MCF 10A (cell line): ENCODE data around the gene PLCB1. TPM values are rescaled to one million over a fixed set of nuclear protein-coding genes. Genes with fewer than 3 reads are reported as not detected.

Source experiments
- BruUV-seq: library from RNA; stranded (reverse); fragments of 400-500 nt; replicated peaks from 2 replicates; lab custom pipeline; 2021; lab: Mats Ljungman, UMichigan
- CTCF ChIA-PET: fragments of 300-600 bp; sonication (Branson Sonifier 250); formaldehyde crosslinking; extraction: SDS; loops from one replicate; lab custom pipeline; 2021; ENCODE audit warnings: antibody characterized with exemption, inconsistent platforms; lab: Yijun Ruan, JAX
- POLR2A ChIA-PET: fragments of 300-600, 350-650 bp; sonication (Branson Sonifier 250); formaldehyde crosslinking; extraction: SDS; loops from one replicate; lab custom pipeline; 2020; ENCODE audit warnings: antibody characterized with exemption, inconsistent platforms; lab: Yijun Ruan, JAX
- DNase-seq: peaks from one replicate; pipeline ENCODE4 v3.0.0-alpha.2; 2018; ENCODE audit not compliant: unreplicated experiment
- H3K27ac Mint-ChIP-seq: one replicate; pipeline ENCODE4 v1.8.0; 2022; ENCODE audit warnings: mild to moderate bottlenecking, low read depth, mixed read lengths; ENCODE audit not compliant: unreplicated experiment
- H3K27me3 Mint-ChIP-seq: one replicate; pipeline ENCODE4 v1.8.0; 2022; ENCODE audit warnings: mixed read lengths; ENCODE audit not compliant: insufficient read depth, unreplicated experiment
- H3K36me3 Mint-ChIP-seq: one replicate; pipeline ENCODE4 v1.8.0; 2022; ENCODE audit warnings: mild to moderate bottlenecking, moderate library complexity, mixed read lengths; ENCODE audit not compliant: insufficient read depth, unreplicated experiment
- H3K4me1 Mint-ChIP-seq: one replicate; pipeline ENCODE4 v1.8.0; 2022; ENCODE audit warnings: mixed read lengths; ENCODE audit not compliant: insufficient read depth, unreplicated experiment
- H3K4me3 Mint-ChIP-seq: one replicate; pipeline ENCODE4 v1.8.0; 2022; ENCODE audit warnings: mild to moderate bottlenecking, moderate library complexity, mixed read lengths; ENCODE audit not compliant: unreplicated experiment
- H3K9me3 Mint-ChIP-seq: one replicate; pipeline ENCODE4 v1.8.0; 2022; ENCODE audit warnings: mixed read lengths; ENCODE audit not compliant: unreplicated experiment
- intact Hi-C: fragments of 100-400 bp; cut with micrococcal nuclease; formaldehyde crosslinking; loops from 2 replicates; pipeline ENCODE4 v1.14.1; 2022
- total RNA-seq: library from RNA; stranded (reverse); gene quantifications from 2 replicates; pipeline ENCODE4 v1.2.3, GENCODE V29; 2022
- TF ChIP-seq, protein P1 (sequence below): fragments of 200-600 bp; IDR thresholded peaks from one replicate; pipeline ENCODE4 v1.8.0; 2022; ENCODE audit warnings: antibody characterized with exemption, mild to moderate bottlenecking; ENCODE audit not compliant: unreplicated experiment

The PLCB1 gene
- total RNA-seq, 1 experiment from 2014 or later, result 5.9 TPM

DNA sequence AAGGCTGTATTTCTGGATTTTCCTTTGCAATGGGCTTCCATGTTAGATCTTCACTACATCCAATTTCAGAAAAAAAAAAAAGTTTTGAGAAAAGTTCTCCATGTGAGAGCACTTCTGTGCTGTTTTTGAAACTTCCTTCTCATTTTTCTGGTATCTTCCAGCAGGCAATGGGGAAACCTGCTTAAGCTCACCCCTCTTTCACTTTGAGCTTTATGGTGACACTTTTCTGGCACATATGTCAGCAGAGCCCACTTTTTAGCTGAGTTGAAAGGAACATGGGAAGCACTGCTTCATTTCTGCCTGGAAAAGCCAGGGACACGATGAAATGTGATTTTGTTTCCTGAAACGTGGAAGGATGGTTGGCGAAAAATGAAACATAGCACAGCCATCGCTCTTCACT is 293.7 kb downstream of the PLCB1 start:
- no peaks in the 10 kb centered on the region for H3K27me3 Mint-ChIP-seq
- DNase-seq, result no peak
- no peak overlapping the region for H3K27ac Mint-ChIP-seq
- H3K36me3 Mint-ChIP-seq, result no peaks in the 10 kb centered on the region
- H3K4me1 Mint-ChIP-seq, result peaks cover 4% of the 10 kb centered on the region
- no peaks in the 10 kb centered on the region for H3K9me3 Mint-ChIP-seq
- no peak overlapping the region for H3K4me3 Mint-ChIP-seq
- ChIA-PET POLR2A (no interaction called here), CTCF (interaction anchor here (0.5 to 1.2 kb wide), 6 partner anchors 51 to 497 kb away, joined by 3 to 6 read pairs (median 4); no protein-coding TSS in a partner anchor)
- TF ChIP-seq, protein P1, sequence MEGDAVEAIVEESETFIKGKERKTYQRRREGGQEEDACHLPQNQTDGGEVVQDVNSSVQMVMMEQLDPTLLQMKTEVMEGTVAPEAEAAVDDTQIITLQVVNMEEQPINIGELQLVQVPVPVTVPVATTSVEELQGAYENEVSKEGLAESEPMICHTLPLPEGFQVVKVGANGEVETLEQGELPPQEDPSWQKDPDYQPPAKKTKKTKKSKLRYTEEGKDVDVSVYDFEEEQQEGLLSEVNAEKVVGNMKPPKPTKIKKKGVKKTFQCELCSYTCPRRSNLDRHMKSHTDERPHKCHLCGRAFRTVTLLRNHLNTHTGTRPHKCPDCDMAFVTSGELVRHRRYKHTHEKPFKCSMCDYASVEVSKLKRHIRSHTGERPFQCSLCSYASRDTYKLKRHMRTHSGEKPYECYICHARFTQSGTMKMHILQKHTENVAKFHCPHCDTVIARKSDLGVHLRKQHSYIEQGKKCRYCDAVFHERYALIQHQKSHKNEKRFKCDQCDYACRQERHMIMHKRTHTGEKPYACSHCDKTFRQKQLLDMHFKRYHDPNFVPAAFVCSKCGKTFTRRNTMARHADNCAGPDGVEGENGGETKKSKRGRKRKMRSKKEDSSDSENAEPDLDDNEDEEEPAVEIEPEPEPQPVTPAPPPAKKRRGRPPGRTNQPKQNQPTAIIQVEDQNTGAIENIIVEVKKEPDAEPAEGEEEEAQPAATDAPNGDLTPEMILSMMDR, result no peak
- BruUV-seq, result no TSS peak
- intact Hi-C loops, result no loop called here

DNA sequence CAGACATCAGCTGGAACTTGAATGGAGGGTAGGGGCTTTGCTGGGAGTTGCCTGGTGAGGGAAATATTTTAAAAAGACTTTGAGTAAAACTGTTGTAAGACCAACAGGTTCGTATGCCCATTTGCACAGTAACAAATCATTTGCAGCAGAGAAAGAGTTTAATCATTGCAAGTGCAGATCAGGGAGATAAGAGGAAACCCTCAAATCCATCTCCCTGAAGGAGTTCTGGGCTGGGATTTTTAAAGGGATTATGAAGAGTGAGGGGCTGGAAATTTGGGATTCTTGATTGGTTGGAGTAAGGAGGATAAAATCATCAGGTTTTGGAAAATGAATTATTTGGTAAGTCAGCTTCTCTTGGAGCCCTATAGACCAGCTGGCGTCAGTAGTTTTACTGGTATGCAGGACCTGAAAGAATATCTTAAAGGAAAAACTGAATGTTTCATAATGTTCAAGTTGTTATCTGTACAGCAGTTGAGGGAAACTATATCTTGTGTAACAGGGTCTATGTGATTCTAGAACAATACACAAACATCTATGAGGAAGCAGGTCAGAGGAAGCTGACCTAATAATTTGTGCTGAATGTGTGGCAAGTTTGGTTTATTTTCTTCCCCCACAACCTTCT is 295.5 kb downstream of the PLCB1 start:
- H3K4me3 Mint-ChIP-seq, result no peak overlapping the region
- H3K27ac Mint-ChIP-seq, result no peak overlapping the region
- ChIA-PET CTCF (no interaction called here), POLR2A (no interaction called here)
- H3K4me1 Mint-ChIP-seq, result peaks cover 10% of the 10 kb centered on the region
- TF ChIP-seq, protein P1, result no peak
- no peak for DNase-seq
- no peaks in the 10 kb centered on the region for H3K27me3 Mint-ChIP-seq
- no peaks in the 10 kb centered on the region for H3K36me3 Mint-ChIP-seq
- intact Hi-C loops, result no loop called here
- no TSS peak for BruUV-seq
- H3K9me3 Mint-ChIP-seq, result no peaks in the 10 kb centered on the region

DNA sequence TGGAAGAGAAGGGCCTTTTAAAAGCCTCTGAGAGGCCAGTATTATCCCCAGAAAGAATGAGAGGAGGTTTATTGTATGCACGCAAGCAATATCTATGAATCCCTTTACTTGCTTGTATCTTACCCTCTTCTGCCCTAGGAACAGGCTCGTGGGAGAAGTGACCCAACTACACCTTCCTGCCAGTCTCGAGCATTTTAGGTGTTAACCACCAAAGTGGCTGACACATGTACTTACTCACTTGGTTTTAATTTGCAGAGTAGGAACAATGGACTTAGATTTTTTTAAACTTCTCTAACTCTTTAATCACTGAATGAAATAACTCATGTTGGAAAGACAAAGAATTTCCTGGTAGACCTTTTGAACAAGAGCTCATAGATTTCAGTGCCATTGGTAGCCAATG is 296.9 kb downstream of the PLCB1 start:
- POLR2A ChIA-PET, result no interaction called here
- Mint-ChIP-seq H3K36me3 (no peaks in the 10 kb centered on the region), H3K27ac (no peak overlapping the region), H3K9me3 (no peaks in the 10 kb centered on the region), H3K27me3 (no peaks in the 10 kb centered on the region), H3K4me3 (no peak overlapping the region), H3K4me1 (peaks cover 8% of the 10 kb centered on the region)
- DNase-seq, result no peak
- TF ChIP-seq, protein P1, result no peak
- BruUV-seq, result no TSS peak
- CTCF ChIA-PET, result interaction anchor here (0.7 kb wide), 1 partner anchor 321 kb away, joined by 3 read pairs; no protein-coding TSS in a partner anchor
- intact Hi-C loops, result no loop called here

- CTCF ChIA-PET, result interaction anchor here (0.6 to 1.4 kb wide), 2 partner anchors 15 to 104 kb away, joined by 3 read pairs; no protein-coding TSS in a partner anchor
- TF ChIP-seq, protein P1, result no peak
- no peak for DNase-seq
- Mint-ChIP-seq H3K4me1 (peaks cover 6% of the 10 kb centered on the region), H3K36me3 (no peaks in the 10 kb centered on the region), H3K9me3 (no peaks in the 10 kb centered on the region), H3K4me3 (no peak overlapping the region), H3K27me3 (no peaks in the 10 kb centered on the region), H3K27ac (no peak overlapping the region)
- intact Hi-C loops, result no loop called here
- POLR2A ChIA-PET, result no interaction called here
- no TSS peak for BruUV-seq
These were observed 299.7 kb downstream of the PLCB1 start for GRCh38 chr20:8431538-8432434.
